GM04503 (cell line): Measurements from ENCODE around the gene SYNGR2.

Experiments used
- DNase-seq: peaks from one replicate; pipeline ENCODE4 v3.0.0-alpha.2; 2012; ENCODE audit warnings: low read depth

The SYNGR2 gene, protein sequence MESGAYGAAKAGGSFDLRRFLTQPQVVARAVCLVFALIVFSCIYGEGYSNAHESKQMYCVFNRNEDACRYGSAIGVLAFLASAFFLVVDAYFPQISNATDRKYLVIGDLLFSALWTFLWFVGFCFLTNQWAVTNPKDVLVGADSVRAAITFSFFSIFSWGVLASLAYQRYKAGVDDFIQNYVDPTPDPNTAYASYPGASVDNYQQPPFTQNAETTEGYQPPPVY

DNA sequence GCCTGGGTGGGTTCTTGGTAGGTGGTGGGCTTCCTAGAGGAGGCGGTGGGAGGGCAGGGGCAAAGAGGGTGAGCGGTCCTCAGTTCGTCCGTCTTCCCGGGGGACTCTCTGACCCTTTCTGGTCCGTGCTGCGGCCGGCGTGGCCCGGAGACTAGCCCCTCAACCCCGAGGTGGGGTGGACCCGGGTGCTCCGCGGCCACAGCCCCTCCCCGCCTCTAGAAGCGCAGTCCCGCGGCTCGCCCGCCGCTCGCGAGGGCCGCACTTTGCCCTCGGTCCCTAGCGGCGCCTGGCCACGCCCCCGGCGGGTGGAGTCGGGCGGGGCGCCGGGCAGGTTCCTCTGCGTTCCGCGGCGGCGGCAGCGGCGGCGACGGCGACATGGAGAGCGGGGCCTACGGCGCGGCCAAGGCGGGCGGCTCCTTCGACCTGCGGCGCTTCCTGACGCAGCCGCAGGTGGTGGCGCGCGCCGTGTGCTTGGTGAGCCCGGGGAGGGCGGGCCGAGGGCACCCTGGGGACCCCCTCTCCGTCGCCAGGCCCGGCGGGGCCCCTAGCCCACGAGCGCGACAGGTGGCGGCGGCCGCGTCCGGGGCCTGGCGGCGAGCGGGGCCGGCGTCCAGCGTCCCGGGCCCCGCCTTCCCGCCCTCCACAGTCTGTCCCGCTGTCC lies at the start of gene SYNGR2:
Gene SYNGR2, plus strand, starts transcription at position 340 of the 661 bp plus-strand sequence. Its CDS starts 36 bp downstream, at position 376.
- DNase-seq = no peak

DNA sequence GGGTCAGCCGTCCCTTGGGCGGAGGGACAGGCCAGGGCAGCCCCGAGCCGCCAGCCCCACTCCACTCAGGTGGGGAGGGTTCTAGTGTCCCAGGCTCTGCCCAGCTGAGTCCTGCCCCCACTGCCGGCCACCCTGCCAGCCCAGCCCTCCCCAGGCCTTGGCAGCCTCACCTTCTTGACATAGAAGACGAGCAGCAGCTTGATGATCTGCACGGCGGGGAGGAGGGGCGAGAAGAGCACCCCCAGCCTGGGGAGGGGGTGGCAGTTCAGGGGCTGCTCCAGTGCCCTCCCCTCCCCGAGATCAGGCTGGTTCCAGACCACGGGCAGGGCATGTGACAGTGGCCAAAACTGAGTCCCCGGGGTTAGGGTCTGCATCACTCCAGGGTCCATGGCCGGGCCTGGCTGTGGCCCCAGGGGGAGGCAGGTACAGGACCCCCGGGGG lies 49.6 kb upstream of the SYNGR2 start:
- DNase-seq = no peak

DNA sequence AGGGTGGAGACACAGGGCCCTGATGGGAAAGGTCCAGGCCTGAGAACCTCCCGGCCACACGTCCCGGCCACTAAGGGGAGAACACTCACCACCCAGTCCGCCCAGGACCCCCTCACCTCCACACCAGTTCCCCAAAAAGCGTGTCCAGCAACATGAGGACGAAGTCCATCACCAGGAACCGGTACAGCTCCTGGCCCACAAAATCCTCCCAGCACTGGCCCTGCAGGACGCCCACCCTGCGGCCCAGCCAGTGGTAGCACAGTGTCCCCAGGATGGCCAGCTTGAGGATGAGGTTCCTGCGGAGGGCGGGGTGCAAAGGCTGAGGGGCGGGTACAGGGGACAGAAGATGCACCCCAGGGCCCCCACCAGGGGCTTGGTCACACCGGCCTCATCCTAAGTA lies 47.8 kb upstream of the SYNGR2 start:
- DNase-seq = no peak

DNA sequence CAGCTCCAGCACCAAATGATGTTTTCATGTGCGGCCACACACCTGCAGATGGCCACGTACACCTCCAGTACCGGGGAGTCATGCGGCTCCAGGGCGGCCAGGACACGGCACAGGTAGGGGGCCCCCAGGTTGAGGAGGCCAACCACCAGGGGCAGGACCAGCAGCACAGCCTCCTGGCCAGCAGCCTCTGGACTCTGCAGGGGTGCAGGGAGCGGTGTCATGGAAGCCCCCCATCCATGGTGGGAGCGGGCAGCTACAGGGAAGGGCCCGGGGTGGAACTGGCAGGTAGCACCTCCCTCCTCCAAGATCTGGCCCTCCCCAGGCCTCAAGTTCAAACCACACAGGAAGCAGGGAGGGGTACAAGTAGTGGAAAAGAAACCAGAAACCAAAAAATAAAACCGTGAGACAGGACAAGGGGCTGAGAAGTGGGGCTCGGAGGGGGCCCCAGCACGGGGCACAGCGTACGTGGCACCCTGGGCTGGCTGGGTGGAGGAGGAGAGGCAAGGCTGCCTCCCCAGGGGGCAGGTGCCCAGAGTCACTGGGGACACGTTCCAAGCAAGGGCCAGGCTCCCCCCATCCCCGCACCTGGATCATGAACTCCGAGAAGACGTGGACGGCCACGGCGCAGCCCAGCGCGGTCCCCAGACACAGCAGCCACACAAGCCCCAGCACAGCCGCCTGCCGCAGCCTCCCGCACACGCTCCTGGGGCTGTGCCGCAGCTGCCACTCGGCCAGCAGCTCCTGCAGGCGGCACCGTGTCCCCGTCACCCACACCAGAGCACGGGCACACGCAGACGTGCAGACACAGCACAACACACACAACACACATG lies 47.2 kb upstream of the SYNGR2 start:
- DNase-seq = no peak

DNA sequence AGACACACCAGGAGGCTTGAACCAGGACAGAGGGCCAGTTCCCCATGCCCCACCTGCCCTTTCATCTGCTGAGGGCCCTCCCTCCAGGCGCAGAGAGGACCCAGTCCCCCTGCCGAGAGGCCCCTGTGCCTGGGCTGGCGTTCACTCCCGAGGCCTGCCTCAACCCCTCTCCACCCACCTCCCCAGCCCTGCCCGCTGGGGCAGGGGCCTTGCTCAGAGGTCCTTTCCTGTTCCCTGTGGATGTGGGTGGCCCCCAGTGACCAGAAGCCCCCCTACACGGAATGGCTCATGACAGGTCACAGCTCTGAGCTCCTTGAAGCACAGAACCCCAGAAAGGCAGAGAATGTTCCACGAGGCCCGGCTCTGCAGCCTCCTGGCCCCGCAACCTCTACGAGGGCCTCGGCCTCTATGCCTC lies 46.6 kb upstream of the SYNGR2 start:
- no peak for DNase-seq

DNA sequence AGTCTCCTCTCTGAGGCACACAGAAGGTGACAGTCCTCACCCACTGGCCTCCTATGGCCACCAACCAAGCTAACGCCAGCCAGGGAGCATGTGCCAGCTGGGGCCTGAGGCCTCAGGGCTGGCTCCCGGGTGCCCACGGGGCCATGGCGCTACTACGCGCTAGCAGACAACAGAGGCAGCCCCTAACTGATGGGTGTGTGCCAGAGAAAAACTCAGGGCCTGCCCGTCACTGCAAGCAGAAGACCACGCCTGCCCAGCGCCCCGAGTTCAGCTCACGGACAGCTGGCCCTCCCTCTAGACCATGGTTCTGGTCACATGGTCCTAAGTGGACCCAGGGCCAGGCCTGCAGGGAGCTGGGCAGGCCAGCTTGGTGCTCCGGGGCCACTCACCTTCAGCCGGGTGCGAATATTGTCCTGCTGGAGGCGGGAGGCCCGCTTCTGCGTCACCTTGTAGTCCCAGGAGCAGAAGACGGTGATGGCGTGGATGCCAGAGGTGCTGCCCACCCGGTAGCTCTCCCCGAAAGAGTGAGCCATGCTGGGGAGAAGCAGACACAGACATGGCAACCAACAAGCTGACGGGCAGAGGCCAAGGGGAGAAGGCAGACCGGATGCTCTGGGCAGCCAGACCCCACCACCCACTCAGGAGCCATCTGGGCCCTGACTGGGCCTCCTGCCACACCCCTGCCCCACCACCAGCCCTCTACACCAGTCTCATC lies 46.0 kb upstream of the SYNGR2 start:
- no peak for DNase-seq

DNA sequence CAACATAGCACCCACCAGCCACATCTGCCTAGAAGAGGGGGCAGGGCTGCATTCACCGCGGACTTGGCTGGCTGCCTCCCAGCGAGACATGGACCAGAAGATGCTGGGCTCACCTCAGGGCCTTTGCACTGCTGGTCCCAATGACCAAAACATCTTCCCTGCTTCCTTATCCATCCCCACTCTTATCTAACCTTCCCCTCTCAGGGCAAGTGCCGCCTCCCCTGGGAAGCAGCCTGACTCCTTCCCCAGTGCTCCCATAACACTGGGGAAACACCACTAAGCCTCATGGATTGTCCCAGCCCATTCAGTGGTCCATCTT lies 45.5 kb upstream of the SYNGR2 start:
- DNase-seq = no peak

DNA sequence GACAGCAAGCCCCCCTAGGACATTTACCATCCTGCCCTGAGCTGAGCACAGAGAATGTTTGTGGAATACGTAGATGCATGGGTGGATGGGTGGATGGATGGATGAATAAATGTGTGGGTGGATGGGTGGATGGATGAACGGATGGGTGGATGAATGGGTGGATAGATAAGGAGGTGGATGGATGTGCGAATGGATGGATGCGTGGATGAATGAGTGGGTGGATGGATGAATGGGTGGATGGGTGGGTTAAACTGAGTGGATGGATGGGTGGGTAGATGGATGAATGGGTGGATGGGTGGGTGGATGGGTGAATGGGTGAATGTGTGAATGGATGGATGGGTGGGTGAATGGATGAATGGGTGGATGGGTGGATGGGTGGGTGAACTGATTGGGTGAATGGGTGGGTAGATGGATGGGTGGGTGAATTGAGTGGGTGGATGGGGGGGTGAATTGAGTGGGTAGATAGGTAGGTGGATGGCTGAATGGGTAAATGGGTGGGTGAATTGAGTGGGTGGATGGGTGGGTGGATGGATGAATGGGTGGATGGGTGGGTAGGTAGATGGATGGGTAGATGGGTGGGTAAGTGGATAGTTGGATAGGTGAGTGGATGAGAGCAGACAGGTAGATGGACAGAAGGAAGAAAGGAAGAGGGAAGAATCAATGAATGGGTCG lies 45.0 kb upstream of the SYNGR2 start:
- DNase-seq = no peak

DNA sequence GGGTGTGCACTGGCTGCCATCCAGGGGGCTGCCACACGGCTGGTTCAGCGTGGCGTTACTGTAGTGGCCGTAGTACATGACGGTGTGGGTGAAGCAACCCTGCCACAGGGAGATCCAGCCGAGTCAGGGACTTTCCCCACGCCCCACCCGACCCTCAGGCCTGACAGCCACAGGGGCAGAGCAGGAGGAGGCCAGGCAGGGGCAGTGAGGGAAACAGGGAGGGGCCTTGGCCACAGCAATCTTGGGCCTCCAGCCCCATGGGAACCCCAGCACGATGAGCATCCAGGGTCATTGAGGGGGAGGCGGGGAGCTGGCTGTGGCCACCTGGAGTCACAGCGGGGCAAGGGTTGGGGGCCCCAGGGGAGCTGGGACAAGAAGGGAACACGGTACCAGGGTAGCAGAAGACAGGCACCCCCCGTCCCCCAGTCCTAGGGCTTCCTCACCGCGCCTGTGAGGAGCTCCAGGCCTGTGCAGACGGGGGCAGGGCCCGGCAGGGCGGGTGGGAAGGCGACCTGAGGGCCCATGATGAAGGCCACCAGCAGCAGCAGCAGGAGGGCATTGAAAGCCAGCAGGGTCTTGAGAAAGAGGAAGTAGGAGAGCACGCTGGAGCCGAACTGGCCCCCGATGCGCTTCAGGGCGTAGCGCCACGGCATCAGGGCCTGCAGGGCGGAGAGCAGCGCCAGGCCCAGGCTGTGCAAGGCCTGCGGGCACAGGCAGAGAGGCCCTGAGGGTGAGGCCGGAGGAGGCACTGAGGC lies 44.1 kb upstream of the SYNGR2 start:
- no peak for DNase-seq

DNA sequence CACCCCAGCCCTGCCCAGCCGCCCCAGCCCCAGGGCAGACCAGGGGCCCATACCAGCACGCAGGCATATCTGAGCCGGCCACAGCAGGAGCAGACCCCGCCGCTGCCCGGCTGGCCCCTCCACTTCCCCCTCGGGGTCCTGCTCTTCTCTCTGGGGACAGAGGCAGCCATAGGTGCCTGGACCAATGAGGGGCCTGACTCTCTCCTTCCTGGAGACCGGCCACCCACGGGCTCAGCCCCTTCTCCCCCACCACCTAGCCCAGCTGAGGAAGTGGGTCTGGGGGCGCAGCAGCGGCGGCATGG lies 43.6 kb upstream of the SYNGR2 start:
- DNase-seq = no peak

DNA sequence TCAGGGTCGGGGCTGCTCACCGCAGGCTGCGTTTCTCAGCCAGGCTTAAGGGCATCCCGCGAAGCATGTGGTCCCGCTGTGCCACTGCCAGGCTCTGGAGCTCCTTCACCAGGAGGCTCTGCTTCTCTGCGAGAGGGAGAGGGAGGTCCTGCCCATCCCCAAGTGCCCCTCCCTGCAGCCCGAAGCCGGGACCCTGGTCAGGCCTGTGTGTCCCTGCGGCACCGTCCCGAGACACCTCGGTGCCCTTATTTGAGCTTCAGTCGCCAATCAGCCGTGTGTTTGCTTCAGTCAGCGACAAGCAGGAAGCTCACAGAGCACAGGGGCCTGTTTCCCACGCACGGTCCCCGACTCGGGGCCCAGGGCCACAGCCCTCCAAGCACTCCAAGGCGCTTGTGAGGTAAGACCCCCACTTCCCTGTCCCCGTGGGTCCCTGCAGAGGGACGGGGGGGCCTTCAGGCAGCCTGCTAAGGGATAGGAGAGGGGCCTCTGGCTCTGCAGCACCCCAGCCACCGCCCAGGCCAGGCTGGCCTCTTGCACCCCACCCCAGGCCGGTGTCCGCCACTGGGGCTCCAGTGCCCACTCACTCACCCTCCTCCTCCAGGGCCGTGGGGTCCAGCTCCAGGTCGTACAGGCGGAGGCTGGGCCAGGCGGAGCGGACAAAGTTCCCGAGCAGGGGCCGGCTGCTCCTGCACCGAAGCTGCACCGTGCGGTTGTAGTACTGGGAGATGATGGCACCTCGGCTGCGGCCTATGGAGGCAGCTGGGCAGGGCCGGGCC lies 43.1 kb upstream of the SYNGR2 start:
- DNase-seq = no peak

DNA sequence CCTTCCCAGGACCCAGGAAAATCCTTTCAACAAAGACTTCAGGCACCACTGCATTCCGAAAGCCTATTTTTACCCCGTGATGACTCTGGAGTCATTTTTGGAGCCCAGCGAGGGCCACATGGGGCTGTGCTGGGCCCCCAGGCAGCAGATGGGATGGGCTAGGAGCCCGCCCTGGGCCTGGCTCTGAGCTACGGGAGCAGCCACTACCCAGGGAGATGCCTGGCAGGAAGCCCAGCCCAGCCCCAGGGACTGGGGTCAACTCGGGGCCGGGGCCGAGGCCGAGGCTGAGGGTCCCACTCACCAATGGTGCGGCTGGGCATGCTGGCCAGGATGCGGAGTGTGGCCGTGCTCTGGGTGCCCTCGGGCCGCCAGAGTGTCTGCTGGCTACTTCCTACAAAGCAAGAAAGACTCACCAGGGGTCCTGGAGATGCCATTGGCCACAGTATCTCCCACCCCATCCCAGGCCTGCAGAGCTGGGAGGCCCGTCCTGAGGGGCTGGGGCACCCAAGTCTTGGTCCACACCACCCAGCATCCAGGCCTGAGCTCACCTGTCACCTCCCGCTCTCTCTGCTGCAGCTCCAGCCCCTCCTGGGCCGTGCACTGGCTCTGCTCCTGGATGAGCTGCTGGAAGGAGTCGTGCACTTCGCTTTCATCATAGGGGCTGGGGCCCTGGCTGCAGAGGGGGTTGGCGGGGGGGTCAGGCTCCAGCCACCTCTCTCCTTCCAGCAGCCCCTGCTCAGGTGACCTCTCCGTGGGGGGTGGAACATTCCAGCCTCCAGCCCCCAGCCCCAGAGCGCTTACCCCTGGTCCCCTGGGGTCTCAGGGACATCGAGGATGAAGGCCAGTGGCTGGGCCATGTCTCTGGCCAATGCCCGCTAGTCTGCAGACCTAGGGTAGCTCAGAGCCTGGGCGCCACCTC lies 42.1 kb upstream of the SYNGR2 start:
- DNase-seq = no peak

DNA sequence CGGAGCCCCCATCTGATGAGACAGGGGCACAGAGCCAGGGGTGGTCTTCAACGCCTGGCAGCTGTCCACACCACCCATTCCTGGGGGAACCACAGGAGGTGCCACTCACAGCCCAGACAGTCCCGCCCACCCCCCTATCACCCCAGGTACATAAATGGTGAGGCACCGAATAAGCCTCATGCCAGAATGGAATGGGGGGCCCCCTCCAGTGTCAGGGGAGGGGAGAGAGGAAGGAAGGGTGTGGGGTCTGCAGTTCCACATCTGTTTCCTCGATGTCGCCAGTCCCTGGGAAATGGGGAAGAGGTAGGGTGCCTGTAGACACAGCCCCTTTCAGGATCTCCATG lies 41.5 kb upstream of the SYNGR2 start:
- no peak for DNase-seq

DNA sequence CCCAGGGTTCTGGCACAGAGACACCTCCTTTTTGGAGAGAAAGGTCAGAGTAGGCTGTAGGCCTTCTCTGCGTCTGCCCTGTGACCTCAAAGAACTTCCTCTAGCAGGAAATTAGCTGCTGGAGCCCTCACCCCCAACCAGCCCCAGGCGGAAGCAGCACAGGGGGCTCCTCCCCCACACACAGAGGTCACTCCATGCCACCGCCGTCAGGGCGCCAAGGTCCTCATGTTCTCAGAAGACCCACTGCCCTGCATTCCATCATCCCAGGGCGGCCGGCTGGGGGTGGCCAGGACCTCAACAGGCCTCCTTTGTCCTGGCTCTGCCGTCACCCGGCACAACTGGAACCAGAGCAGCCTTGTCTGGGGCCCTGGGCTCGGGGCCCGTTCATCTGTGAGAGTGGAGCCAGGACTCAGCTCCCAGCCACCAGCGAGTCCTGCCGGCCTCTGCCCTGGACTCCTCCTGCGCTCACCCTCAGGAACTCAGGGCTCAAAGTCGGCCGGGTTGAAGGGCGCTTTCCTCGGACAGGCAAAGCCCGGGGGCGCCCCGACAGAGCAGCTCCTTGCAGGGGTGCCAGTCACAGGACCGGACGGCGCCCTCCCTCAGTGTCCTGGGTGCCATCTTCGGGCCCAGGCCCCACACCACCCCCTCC lies 41.0 kb upstream of the SYNGR2 start:
- DNase-seq = no peak

DNA sequence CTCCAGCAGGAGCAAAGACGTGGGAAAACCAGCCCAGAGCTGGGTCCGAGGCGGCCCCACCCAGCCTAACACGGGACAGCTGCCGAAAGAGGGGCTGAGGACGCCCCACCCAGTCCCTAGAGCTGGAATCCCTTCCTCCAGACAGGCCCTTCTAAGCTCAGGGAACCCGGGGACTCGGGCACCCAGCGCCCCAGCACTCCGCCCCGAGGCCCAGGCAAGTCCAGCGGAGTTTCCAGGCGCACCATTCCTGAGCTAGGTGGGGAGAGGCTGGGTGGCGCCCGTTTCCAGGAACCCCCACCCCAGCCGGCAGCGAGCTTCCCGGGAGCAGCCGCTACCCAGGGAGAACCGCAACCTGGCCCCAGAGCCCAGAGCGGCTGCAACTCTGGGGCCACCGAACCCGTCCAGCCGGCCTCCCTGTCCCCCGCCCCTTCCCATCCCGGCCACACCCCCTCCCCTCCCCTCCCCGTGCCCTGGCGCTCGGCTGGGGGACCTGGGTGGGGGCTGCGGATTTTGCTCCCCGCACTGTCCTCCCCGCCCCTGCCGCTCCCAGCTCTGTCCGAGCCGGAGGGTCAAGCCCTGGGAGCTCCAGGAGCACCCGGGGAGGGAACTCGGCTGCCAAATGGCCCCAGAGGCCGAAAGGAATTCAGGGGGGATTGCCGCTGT lies 40.4 kb upstream of the SYNGR2 start:
- no peak for DNase-seq

DNA sequence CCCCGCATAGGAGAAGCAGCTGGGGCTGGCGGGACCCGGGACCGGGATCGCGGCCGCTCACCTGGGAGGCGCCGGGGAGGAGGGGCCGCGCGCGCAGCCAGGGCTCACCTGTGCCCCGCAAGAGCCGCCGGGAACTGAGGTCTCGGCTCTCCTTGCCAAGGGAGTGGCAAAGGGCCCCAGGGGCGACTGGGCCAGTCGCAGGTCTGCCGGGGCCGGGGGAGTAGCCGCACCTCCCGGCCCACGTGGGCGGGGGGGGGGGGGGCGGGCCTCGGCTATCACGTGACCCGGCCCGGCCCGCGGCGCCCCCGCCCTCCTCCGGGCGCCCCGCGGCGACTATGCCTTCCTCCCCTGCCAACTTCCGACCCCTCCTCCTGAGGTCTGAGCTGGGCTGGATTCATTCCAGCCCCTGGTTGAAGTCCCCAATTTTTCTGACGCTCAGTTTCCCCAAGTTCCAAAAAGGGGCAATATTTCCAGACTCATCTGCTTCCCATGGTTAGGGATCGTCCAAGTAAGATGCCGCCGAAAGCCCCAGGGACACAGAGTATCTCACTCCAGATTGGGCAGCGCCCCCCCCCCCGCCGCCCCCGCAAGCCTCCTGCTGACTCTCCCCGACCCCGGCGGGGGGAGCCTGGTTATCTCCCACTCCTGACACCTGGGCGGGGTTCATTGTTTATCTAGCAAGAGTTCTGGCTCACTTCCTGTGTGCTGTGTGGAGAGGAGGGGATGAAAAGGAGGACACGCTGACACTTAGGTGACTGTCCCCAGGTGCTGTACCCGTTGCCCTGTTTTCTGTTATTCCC lies 39.6 kb upstream of the SYNGR2 start, which contains the start of gene TMC6:
Gene TMC6, minus strand, starts transcription at position 205 of the 800 bp plus-strand sequence. CDS start 1,923 bp downstream, outside the sequence.
- no peak for DNase-seq

DNA sequence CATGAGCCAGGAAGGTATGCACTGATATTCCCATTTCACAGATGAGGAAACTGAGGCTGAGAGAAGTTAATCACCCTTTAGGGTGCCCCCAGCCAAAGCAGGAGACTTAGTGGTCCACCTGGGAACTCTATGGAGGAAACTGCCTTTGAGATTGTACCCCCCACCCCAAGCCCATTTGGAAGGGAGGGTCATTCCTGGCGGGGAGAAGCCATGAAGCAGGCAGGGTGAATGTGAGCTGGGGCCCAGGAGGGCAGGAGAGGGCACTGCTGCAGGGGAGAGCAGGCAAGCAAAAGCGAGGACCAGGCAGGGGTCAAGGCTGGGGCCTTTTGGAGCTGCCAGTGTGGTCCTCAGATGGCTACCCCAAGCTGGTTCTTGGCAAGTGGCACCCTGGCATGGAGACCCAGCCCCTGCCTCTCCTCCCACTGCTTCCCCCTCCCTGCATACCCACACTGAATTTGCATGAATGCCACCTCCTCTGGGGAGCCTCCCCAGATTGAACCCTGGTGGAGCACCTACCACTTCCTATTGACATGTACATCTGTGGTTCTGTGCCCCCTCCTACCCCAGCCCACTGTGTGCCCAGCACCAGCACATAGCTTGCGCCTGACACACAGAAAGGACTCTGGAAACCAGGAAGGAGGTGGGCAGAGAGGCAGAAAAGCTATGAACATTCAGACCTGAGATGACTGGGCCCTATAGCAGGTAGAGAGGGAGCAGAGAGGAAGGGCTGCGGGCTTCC lies 38.9 kb upstream of the SYNGR2 start:
- DNase-seq = no peak
